K562 (cell line): ENCODE measurements around the gene BEND4. TPM values are rescaled to one million over a fixed set of nuclear protein-coding genes. Genes with fewer than 3 reads are reported as not detected.

Experiments
- ATAC-seq: fragments of 200-7000 bp; cut with Tn5 transposase; 3 replicates; pipeline ENCODE4 v1.9.1; 2020; ENCODE audit warnings: moderate library complexity
- BruUV-seq: library from RNA; stranded (reverse); fragments of 400-500 nt; replicated peaks from 2 replicates; lab custom pipeline; 2021; lab: Mats Ljungman, UMichigan
- CTCF ChIA-PET: fragments of 300-600 bp; formaldehyde crosslinking; extraction: SDS; loops from one replicate; lab custom pipeline; 2021; ENCODE audit warnings: low intra/inter-chr PET ratio; lab: Yijun Ruan, JAX
- POLR2A ChIA-PET: fragments of 300-600, 350-650 bp; sonication (Branson Sonifier 250); formaldehyde crosslinking; extraction: SDS; loops from one replicate; lab custom pipeline; 2021; ENCODE audit warnings: antibody characterized with exemption, inconsistent platforms; lab: Yijun Ruan, JAX
- DNase-seq, 4 experiments: peaks; one replicate each; pipeline versions ENCODE4 v3.0.0 to v3.0.0-alpha.2; 2011 to 2018; ENCODE audit warnings: low spot score in 3 of 4, mixed read lengths in 3 of 4; ENCODE audit errors: extremely low read depth in 1 of 4
- FAIRE-seq: peaks from 2 replicates; lab custom pipeline; 2011; peaks lifted over from hg19 to GRCh38; lab: Jason Lieb, UNC
- H2AFZ ChIP-seq: 2 replicates; pipeline ENCODE4 v1.6.0; 2011; ENCODE audit warnings: low read depth, low read length, control low read depth, inconsistent platforms
- H3K27ac ChIP-seq: fragments of 200-600 bp; 3 replicates; pipeline ENCODE4 v1.8.0; 2011; ENCODE audit warnings: low read depth, mild to moderate bottlenecking, control low read depth, inconsistent platforms, low read length, moderate library complexity, mixed read lengths; ENCODE audit errors: extremely low read depth
- H3K27me3 ChIP-seq, 2 experiments: fragments of 300-600 bp in 1 of 2; 2 replicates in 1 of 2; 3 replicates in 1 of 2; pipeline versions ENCODE4 v1.6.0 to v1.8.0; 2011; ENCODE audit warnings: inconsistent platforms in 2 of 2, low read length in 2 of 2, mild to moderate bottlenecking in 1 of 2, mixed read lengths in 1 of 2, moderate library complexity in 1 of 2; ENCODE audit not compliant: control insufficient read depth in 2 of 2, insufficient read depth in 2 of 2
- H3K36me3 ChIP-seq: fragments of 300-600 bp; 3 replicates; pipeline ENCODE4 v1.8.0; 2011; ENCODE audit warnings: mild to moderate bottlenecking, low read length, inconsistent platforms; ENCODE audit not compliant: control insufficient read depth, insufficient read depth
- H3K4me1 ChIP-seq, 2 experiments: fragments of 200-600 bp in 1 of 2; replicated peaks in 1 of 2; 2 replicates in 1 of 2; 3 replicates in 1 of 2; pipeline versions ENCODE4 v1.5.1 to v1.8.0; 2011; ENCODE audit warnings: inconsistent platforms in 2 of 2, low read length in 2 of 2, mild to moderate bottlenecking in 1 of 2, mixed read lengths in 1 of 2, moderate library complexity in 1 of 2; ENCODE audit not compliant: control insufficient read depth in 2 of 2, insufficient read depth in 2 of 2
- H3K4me2 ChIP-seq: 2 replicates; pipeline ENCODE4 v1.6.1; 2011; ENCODE audit warnings: low read length, control low read depth, inconsistent platforms, mixed read lengths; ENCODE audit not compliant: insufficient read depth
- H3K4me3 ChIP-seq: fragments of 200-600 bp; sonication (generic), shearing (Covaris generic); 2 replicates; pipeline ENCODE4 v1.5.1; 2016; ENCODE audit warnings: control low read depth, inconsistent platforms
- H3K79me2 ChIP-seq: fragments of 200-600 bp; 3 replicates; pipeline ENCODE4 v1.8.0; 2011; ENCODE audit warnings: low read length, inconsistent platforms; ENCODE audit not compliant: control insufficient read depth, insufficient read depth
- H3K9ac ChIP-seq, 2 experiments: 2 replicates each; pipeline versions ENCODE4 v1.6.0 to v1.6.1; 2011; ENCODE audit warnings: low read depth in 2 of 2, low read length in 2 of 2, control low read depth in 1 of 2, inconsistent platforms in 1 of 2, mild to moderate bottlenecking in 1 of 2, mixed read lengths in 1 of 2; ENCODE audit not compliant: insufficient read depth in 1 of 2
- H3K9me1 ChIP-seq: one replicate; pipeline ENCODE4 v1.6.0; 2011; ENCODE audit warnings: inconsistent platforms, mild to moderate bottlenecking, low read length, moderate library complexity; ENCODE audit not compliant: control insufficient read depth, insufficient read depth
- H3K9me3 ChIP-seq: replicated peaks from 2 replicates; pipeline ENCODE4 v1.5.1; 2011; ENCODE audit warnings: low read depth, low read length, inconsistent platforms; ENCODE audit not compliant: control insufficient read depth, insufficient read depth
- H4K20me1 ChIP-seq: replicated peaks from 2 replicates; pipeline ENCODE4 v1.6.1; 2011; ENCODE audit warnings: low read length, inconsistent platforms, mixed read lengths; ENCODE audit not compliant: control insufficient read depth, insufficient read depth
- BCLAF1 ChIP-seq, 2 experiments: fragments of 450-650 bp in 1 of 2; IDR thresholded peaks; 2 replicates each; pipeline ENCODE4 v1.6.1; 2011 to 2017; ENCODE audit warnings: low read depth in 2 of 2, antibody characterized with exemption in 1 of 2, borderline replicate concordance in 1 of 2, low read length in 1 of 2, mild to moderate bottlenecking in 1 of 2, mixed read lengths in 1 of 2; ENCODE audit not compliant: control insufficient read depth in 1 of 2
- BRF1 ChIP-seq: IDR thresholded peaks from 3 replicates; pipeline ENCODE4 v1.6.1; 2011; ENCODE audit warnings: borderline replicate concordance, mild to moderate bottlenecking; ENCODE audit not compliant: insufficient read length; ENCODE audit errors: extremely low read depth
- CEBPG ChIP-seq, 3 experiments: fragments of 200-800 bp in 1 of 3; sonication (Bioruptor generic) in 1 of 3; sonication (generic) in 1 of 3; formaldehyde crosslinking in 1 of 3; IDR thresholded peaks in 2 of 3; conservative IDR thresholded peaks in 1 of 3; 2 replicates each; pipeline versions ENCODE4 v1.6.1 to v1.8.0; 2016 to 2022; ENCODE audit warnings: missing compliant biosample characterization in 2 of 3, missing genetic modification characterization in 2 of 3, mild to moderate bottlenecking in 1 of 3, missing genetic modification reagents in 1 of 3
- DEAF1 ChIP-seq: fragments of 450-650 bp; formaldehyde crosslinking; IDR thresholded peaks from 2 replicates; pipeline ENCODE4 v1.4.0; 2020; ENCODE audit warnings: mild to moderate bottlenecking, moderate library complexity
- DPF2 ChIP-seq: fragments of 450-650 bp; IDR thresholded peaks from 2 replicates; pipeline ENCODE4 v1.6.1; 2016
- ELK1 ChIP-seq: sonication (generic); formaldehyde crosslinking; IDR thresholded peaks from 2 replicates; pipeline ENCODE4 v1.8.1; 2022; ENCODE audit warnings: missing genetic modification reagents
- MCM2 ChIP-seq: fragments of 450-650 bp; IDR thresholded peaks from 2 replicates; pipeline ENCODE4 v1.6.1; 2017; ENCODE audit warnings: low read depth, mild to moderate bottlenecking
- THAP7 ChIP-seq: fragments of 250-450 bp; sonication (Bioruptor Pico); IDR thresholded peaks from 2 replicates; pipeline ENCODE4 v1.5.0; 2021
- XRCC3 ChIP-seq: fragments of 450-650 bp; IDR thresholded peaks from 2 replicates; pipeline ENCODE4 v1.6.1; 2017; ENCODE audit warnings: mild to moderate bottlenecking, moderate library complexity
- ZFP1 ChIP-seq: fragments of 450-650 bp; formaldehyde crosslinking; IDR thresholded peaks from 2 replicates; pipeline ENCODE4 v1.4.0; 2020; ENCODE audit warnings: mild to moderate bottlenecking, mixed read lengths
- ZNF23 ChIP-seq: fragments of 250-450 bp; sonication (Bioruptor Pico); IDR thresholded peaks from 2 replicates; pipeline ENCODE4 v1.4.0; 2020; ENCODE audit warnings: mild to moderate bottlenecking
- ZNF398 ChIP-seq: fragments of 250-450 bp; sonication (Bioruptor Pico); IDR thresholded peaks from 2 replicates; pipeline ENCODE4 v1.8.0; 2021; ENCODE audit warnings: moderate library complexity, mild to moderate bottlenecking, inconsistent platforms
- WGBS: fragments of 100-300 bp; shearing (Covaris generic); methylation state at CpG from one replicate; pipeline ENCODE4 v1.1.6; 2016; ENCODE audit warnings: low coverage, mixed read lengths; ENCODE audit not compliant: insufficient coverage; ENCODE audit errors: missing lambda C conversion rate; 5-methylcytosine and 5-hydroxymethylcytosine counted together
- in situ Hi-C: fragments of 300-500 bp; cut with MboI; formaldehyde crosslinking; loops from 4 replicates; pipeline ENCODE4 v1.15.0; 2018; ENCODE audit warnings: inconsistent platforms, mixed read lengths
- intact Hi-C: fragments of 100-400 bp; cut with micrococcal nuclease; formaldehyde crosslinking; loops from 2 replicates; pipeline ENCODE4 v1.14.2; 2022
- polyA plus RNA-seq, 8 experiments: library from polyadenylated mRNA; depleted of rRNA in 4 of 8; stranded (reverse) in 5 of 8; unstranded in 3 of 8; fragments of >200 nt; fragmentation: Nextera tagmentation in 2 of 8; fragmentation: Illumina TruSeq in 1 of 8; extraction: Ambion mirVana in 2 of 8; extraction: Trizol in 1 of 8; gene quantifications; 2 replicates each; pipeline versions ENCODE4 v1.2.1 to v1.2.3, GENCODE V29; 2011 to 2014; ENCODE audit warnings: inconsistent platforms in 1 of 8, missing spikeins in 1 of 8
- total RNA-seq, 7 experiments: library from RNA; depleted of rRNA in 6 of 7; stranded (reverse); fragments of >200 nt in 6 of 7; fragmentation: Illumina TruSeq in 2 of 7; extraction: Trizol in 2 of 7; gene quantifications; 2 replicates each; pipeline versions ENCODE4 v1.2.1 to v1.2.3, GENCODE V29; 2011 to 2021; ENCODE audit warnings: low replicate concordance in 1 of 7

Gene BEND4
- total and polyA plus RNA-seq, 9 of the 15 experiments (the other 6 are each of a cell fraction or from before 2014, with no cell fraction given) = not detected

- Histone ChIP-seq H3K36me3 (no peaks in the 10 kb centered on the region), H3K79me2 (no peaks in the 10 kb centered on the region), H3K27me3 (peaks cover 0 to 4% of the 10 kb centered on the region in 2 experiments; a peak in 1 of 5 replicates), H4K20me1 (no peaks in the 10 kb centered on the region), H3K27ac (no peak overlapping the region), H3K4me3 (no peak overlapping the region), H3K9ac (no peak overlapping the region), H3K4me2 (no peak overlapping the region), H3K9me3 (no peaks in the 10 kb centered on the region), H2AFZ (no peak overlapping the region), H3K9me1 (no peaks in the 10 kb centered on the region), H3K4me1 (peaks cover 0 to 13% of the 10 kb centered on the region in 2 experiments; a peak in 2 of 5 replicates)
- BruUV-seq = no TSS peak
- CTCF ChIA-PET = no interaction called here
- DNase-seq = no peak
- intact Hi-C loops (no loop called here), in situ Hi-C loops (no loop called here)
- 0% methylated on average over 3 of the region's 7 CpGs for WGBS
- FAIRE-seq = no peak
- POLR2A ChIA-PET = interaction anchor here (0.6 kb wide), 1 partner anchor 15 kb away, joined by 3 read pairs; no protein-coding TSS in a partner anchor
- ATAC-seq = no peak
- no peak for TF ChIP-seq ZNF23 (CRISPR knock-in tag)
- no peak for TF ChIP-seq THAP7 (CRISPR knock-in tag)
- TF ChIP-seq ZNF398 (CRISPR knock-in tag) = no peak
- no peak for TF ChIP-seq DPF2
- TF ChIP-seq ELK1 (CRISPR knock-in tag) = no peak
- TF ChIP-seq ZFP1 (CRISPR knock-in tag) = no peak
- no peak for TF ChIP-seq BRF1
- no peak for TF ChIP-seq BCLAF1 (IDR thresholded peaks at IDR 0.05; ENCODE audit: borderline replicate concordance in 1 of 2, control insufficient read depth in 1 of 2, low read depth in 2 of 2, low read length in 1 of 2)
- no peak for TF ChIP-seq CEBPG (CRISPR knock-in tag; IDR thresholded peaks at IDR 0.05)
- no peak for TF ChIP-seq CEBPG (tag; conservative IDR thresholded peaks at IDR 0.05 in 1 of 2, IDR thresholded peaks at IDR 0.05 in 1 of 2)
- TF ChIP-seq XRCC3 = no peak
- no peak for TF ChIP-seq MCM2
- TF ChIP-seq DEAF1 (CRISPR knock-in tag) = no peak
Observed at GRCh38 chr4:42149004-42149403, 3.5 kb downstream of the BEND4 start.
